HG03469 (cell line): Measurements from ENCODE around the gene SMCO4.
"Not testable (repeated sequence)": the region's sequence is repeated elsewhere in the genome, so short reads cannot be mapped to it uniquely, and the experiment has no call there.

Experiments used
- ATAC-seq: cut with Tn5 transposase; IDR thresholded peaks from one replicate; pipeline ENCODE4 v1.9.1; 2021; ENCODE audit warnings: mild to moderate bottlenecking, moderate library complexity, moderate number of reproducible peaks; ENCODE audit not compliant: unreplicated experiment

Gene SMCO4

DNA sequence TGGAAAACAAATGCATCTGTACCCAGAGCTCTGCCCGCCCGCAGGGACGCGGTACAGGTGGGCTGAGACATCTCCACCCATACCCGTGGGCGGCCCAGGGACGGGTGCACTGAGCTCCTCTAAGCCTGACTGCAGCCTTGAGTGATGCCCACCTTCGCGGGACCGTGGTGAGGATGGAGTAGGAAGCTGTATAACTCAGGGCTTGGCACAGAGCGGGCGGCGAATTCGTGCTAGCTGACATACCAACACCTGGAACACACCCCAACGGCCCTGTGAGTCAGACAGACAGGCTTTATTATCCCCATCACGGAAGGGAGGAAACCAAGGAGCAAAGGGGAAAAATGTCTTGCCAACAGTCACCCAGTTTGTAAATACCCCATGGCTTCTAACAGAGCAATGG lies 61.9 kb downstream of the SMCO4 start:
- no peak for ATAC-seq

DNA sequence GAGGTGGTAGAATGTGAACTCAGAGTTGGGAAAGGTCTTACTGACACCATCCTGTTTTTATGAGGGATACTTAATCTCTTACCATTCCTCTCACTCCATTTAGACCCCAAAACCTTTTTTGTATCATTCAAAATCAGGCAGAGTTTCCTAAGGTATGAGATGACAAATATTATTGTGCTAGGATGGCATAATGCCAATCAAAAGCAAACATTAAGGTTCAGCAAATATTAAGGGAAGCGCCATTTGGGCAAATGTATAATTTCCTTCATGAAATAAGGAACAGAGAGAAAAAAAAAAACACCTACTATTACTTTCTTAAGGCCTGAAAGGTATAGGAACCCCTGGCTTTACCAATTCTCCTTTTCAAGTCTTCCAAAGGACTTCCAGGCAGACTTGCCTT lies 62.4 kb downstream of the SMCO4 start:
- ATAC-seq, result no peak

- ATAC-seq, result no peak
Measured at GRCh38 chr11:93480256-93480655, 62.9 kb downstream of the SMCO4 start.

- ATAC-seq, result no peak
Measured at GRCh38 chr11:93478841-93479240, 64.3 kb downstream of the SMCO4 start.

DNA sequence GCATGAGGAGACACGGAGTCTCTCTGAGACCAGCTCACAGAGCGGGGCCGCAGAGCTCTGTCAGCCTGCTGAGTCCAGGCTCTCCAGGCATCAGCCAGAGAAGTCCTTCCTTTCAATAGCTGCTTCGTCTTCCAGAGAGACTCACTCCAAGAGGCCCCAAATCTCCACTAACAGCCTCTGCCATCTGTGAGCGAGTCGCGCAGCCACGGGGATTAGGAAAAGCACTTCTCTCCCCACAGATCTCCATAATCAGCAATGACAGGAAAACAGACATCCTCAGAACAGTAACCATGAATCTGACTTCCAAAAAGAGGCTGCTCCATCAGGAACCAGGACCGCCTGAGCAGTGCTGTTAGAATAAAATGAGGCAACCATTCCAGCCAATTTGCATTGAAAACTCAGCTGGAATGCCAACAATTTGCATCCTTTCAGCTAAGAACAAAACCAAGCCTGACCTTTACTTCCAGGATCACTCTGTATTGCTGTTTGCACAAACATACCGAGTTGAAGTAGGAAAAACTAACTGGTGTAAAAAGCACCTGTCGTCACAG lies 65.4 kb downstream of the SMCO4 start:
- ATAC-seq, result no peak

DNA sequence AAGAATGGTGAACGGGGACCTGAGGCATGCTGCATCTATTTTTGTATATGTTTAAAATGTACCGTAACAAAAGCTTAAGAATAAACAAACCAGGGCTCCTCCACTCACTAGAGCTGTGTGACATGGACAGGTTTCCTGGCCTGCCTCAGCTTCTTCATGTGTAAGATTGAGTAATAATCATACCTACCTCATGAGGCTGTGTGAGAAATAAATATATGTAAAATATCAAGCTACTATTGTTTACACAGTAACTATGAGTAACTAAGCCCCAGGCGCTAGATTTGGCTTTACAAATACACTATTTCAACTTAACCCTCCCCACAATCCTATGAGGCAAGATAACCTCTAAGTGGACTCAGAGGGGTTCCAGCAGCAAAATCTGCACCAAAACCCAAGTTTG lies 66.4 kb downstream of the SMCO4 start:
- no peak for ATAC-seq

DNA sequence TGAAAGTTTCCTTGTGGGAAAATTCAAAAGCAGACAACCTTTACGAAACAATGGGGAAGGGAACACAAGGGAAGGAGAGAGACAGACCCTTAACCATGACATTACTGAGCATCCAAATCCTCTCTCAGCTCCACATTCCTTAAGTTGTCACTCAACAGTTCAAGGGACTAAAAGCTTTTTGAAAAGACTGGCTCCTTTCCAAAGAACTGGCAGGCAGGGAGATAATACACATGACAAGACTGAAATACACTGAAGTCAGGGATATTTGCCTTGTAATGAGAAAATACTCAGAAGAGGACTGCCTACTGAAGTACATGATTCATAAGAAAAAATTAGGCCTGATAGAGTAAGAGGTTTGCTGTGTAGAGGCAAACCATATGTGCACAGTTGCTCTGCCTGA lies 69.1 kb downstream of the SMCO4 start:
- ATAC-seq, result no peak

DNA sequence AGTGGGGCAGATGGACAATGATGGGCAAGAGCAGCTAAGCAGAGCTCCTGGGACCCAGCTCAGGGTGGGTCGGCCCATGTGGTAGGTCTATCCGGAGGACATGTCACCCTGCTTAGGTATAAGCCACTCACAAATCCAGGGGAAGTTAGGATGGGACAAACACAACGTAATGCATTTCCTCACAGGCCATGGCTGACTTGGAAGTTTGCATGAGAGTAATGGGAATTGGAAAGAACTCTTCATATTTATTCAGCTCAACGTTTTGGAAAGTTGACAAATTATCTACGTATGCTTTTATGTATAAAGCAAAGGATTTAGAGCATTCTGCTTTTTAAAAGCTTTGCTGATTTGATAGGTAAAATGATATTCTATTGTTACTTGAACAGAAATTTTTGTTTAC lies 74.9 kb downstream of the SMCO4 start:
- no peak for ATAC-seq

DNA sequence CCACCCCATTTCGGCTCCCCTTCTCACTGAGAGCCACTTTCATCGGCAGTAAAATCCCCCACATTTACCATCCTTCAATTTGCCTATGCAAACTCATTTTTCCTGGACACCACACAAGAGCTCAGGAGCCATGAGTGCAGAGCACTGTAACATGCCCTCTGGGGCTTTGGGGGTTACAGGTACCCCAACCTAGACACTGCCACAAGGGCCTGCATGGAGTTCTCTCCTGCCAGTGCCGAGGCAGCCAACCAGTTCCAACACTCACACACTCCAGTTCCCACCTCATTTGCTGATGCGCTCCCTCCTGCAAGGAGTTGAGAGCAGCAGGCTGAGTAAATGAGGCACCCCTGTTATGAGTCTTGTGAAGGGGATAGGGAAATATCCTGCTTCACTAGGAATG lies 76.1 kb downstream of the SMCO4 start:
- ATAC-seq, result no peak

GRCh38 chr11:93464927-93465540 lies 78.2 kb downstream of the SMCO4 start:
- ATAC-seq, result no peak

DNA sequence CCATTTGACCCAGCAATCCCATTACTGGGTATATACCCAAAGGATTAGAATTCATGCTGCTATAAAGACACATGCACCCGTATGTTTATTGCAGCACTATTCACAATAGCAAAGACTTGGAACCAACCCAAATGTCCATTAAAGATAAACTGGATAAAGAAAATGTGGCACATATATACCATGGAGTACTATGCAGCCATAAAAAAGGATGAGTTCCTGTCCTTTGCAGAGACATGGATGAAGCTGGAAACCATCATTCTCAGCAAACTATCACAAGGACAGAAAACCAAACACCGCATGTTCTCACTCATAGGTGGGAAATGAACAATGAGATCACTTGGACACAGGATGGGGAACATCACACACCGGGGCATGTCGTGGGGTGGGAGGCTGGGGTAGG lies 79.5 kb downstream of the SMCO4 start:
- not testable (repeated sequence) for ATAC-seq

DNA sequence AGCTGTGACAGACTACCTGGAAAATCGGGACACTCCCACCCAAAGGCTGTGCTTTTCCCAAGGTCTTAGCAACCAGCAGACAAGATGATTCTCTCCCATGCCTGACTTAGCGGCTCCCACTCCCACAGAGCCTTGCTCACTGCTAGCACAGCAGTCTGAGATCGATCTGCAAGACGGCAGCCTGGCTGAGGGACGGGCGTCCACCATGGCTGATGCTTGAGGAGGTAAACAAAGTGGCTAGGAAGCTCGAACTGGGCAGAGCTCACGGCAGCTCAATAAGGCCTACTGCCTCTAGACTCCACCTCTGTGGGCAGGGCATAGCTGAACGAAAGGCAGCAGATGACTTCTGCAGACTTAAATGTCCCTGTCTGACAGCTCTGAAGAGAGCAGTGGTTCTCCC lies 84.9 kb downstream of the SMCO4 start:
- no peak for ATAC-seq

DNA sequence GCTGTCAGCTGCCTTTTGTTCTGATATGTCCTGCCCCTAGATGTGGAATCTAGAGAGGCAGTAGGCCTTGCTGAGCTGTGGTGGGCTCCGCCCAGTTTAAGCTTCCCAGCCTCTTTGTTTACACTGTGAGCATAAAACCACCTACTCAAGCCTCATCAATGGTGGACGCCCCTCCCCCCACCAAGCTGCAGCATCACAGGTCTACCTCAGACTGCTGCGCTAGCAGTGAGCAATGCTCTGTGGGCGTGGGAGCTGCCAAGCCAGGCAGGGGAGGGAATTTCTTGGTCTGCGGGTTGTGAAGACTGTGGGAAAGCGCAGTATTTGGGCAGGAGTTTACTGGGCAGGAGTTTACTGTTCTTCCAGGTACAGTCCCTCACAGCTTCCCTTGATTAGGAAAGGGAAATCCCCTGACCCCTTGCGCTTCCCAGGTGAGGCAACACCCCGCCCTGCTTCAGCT lies 98.5 kb downstream of the SMCO4 start:
- ATAC-seq, result no peak

- ATAC-seq, result not testable (repeated sequence)
Measured at GRCh38 chr11:93443232-93443631, 100.0 kb downstream of the SMCO4 start.

- ATAC-seq, result no peak
Measured at GRCh38 chr11:93432247-93432646, 110.9 kb downstream of the SMCO4 start.
